Epithelial cell of proximal tubule (primary cell): ENCODE measurements around the gene USP6NL. TPM values are rescaled to one million over a fixed set of nuclear protein-coding genes. Genes with fewer than 3 reads are reported as not detected.
"Not testable (repeated sequence)": the region's sequence is repeated elsewhere in the genome, so short reads cannot be mapped to it uniquely, and the experiment has no call there.

ENCODE experiments used
- DNase-seq: peaks from one replicate; pipeline ENCODE4 v3.0.0-alpha.2; 2011; ENCODE audit warnings: low read depth
- H3K4me3 ChIP-seq: 2 replicates; pipeline ENCODE4 v1.5.1; 2011; ENCODE audit warnings: low read depth, mild to moderate bottlenecking, low read length
- total RNA-seq: library from RNA; depleted of rRNA; stranded (reverse); fragments of >200 nt; gene quantifications from 2 replicates; pipeline ENCODE4 v1.2.3, GENCODE V29; 2015
- TF ChIP-seq, protein P1 (sequence below): conservative IDR thresholded peaks from 2 replicates; pipeline ENCODE4 v1.5.1; 2012; ENCODE audit warnings: low read depth, mild to moderate bottlenecking, low read length

The USP6NL gene
- total RNA-seq, 1 donor from 2014 or later = 14.7 TPM

DNA sequence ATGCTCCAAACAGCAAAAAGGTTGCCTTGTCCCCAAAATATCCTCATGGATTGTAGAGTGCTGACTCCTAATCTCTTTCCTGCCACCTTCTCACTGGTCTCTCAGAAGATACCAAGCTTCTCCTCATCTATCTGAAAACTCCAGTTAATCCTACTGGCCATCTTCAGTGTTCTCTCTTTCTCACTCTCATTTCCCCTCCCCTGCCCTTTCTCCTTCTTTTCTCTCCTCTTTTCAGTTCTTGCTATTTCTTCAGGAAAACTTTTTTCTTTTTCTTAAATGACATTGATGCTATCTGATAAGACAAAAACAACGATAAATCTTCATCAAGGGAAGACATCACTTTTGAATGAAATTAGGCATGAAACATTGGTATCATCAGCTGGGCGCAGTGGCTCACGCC, 109.8 kb downstream of the USP6NL start:
- no peak overlapping the region for H3K4me3 ChIP-seq
- DNase-seq = no peak
- TF ChIP-seq, protein P1, sequence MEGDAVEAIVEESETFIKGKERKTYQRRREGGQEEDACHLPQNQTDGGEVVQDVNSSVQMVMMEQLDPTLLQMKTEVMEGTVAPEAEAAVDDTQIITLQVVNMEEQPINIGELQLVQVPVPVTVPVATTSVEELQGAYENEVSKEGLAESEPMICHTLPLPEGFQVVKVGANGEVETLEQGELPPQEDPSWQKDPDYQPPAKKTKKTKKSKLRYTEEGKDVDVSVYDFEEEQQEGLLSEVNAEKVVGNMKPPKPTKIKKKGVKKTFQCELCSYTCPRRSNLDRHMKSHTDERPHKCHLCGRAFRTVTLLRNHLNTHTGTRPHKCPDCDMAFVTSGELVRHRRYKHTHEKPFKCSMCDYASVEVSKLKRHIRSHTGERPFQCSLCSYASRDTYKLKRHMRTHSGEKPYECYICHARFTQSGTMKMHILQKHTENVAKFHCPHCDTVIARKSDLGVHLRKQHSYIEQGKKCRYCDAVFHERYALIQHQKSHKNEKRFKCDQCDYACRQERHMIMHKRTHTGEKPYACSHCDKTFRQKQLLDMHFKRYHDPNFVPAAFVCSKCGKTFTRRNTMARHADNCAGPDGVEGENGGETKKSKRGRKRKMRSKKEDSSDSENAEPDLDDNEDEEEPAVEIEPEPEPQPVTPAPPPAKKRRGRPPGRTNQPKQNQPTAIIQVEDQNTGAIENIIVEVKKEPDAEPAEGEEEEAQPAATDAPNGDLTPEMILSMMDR = no peak

DNA sequence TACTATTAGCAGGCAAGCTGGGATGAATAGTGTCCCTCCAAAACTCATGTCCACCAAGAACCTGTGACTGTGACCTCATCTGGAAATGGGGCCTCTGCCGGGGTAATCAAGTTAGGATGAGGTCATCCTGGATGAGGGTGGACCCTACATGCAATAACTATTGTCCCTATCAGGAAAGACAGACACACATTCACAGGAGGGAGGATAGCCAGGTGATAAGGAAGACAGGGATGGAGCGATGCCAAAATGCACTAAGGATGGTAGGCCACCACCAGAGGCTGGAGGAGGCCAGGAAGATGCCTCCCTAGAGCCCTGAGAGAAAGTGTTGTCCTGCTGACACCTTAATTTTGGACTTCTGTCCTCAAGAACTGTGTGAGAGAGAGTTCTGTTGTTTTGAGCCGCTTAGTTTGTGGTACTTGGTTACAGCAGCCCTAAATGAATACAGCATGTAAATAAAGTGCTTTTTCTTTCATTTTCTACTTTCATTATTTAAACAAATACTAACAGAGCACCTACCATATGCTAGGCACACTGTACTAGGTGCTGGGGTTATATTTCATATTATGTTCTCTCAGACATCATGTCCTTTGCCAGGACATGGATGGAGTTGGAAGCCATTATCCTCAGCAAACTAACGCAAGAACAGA, 111.9 kb downstream of the USP6NL start:
- TF ChIP-seq, protein P1 = no peak

DNA sequence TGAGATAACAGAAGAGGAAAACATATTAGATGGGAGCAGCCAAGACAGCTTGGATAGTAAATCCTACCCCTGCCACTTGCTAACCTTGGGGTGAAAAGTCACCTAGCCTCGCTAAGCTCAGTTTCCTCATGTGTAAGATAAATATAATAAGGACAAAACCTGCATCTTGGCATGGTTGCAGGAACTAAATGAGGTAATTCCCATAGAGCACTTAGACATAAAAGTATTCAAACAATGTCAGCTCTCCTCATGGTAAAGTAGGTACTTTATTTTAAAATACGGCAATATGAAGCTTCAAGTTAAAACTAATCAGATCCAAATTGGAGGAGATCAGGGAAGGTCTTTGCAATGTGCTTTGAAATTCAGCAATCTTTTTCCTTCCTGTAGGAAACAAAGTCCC, 113.1 kb downstream of the USP6NL start:
- TF ChIP-seq, protein P1 = no peak
- no peak overlapping the region for H3K4me3 ChIP-seq
- no peak for DNase-seq

More for the DNA sequence above, 111.9 kb downstream of the USP6NL start:
- H3K4me3 ChIP-seq = no peak overlapping the region
- no peak for DNase-seq

DNA sequence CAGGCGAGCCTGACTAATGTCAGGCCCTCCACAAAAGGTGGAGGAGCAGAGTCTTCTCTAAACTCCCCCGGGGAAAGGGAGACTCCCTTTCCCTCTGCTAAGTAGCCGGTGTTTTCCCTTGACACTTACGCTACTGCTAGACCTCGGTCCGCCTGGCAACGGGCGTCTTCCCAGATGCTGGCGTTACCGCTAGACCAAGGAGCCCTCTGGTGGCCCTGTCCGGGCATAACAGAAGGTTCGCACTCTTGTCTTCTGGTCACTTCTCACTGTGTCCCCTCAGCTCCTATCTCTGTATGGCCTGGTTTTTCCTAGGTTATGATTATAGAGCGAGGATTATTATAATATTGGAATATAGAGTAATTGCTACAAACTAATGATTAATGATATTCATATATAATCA, 116.5 kb downstream of the USP6NL start:
- not testable (repeated sequence) for H3K4me3 ChIP-seq, DNase-seq
- TF ChIP-seq, protein P1 = peak; percentile 33

DNA sequence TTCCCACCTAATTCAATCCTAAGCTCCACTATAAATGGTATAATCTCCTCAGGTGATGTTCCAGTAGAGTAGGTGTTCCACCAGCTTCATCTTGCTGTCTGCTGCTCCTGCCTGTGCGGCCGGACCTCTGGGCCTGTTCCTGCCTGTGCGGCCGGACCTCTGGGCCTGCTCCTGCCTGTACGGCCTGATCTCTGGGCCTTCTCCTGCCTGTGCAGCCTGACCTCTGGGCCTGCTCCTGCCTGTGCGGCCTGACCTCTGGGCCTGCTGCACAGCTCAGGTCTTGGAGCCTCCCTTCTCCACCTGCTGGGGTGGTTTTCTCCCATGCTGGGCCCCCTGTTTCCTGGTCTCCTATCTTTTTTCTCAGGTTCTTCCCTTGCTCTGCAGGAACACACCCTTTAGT, 117.8 kb downstream of the USP6NL start:
- TF ChIP-seq, protein P1 = no peak
- no peak for DNase-seq
- H3K4me3 ChIP-seq = no peak overlapping the region

DNA sequence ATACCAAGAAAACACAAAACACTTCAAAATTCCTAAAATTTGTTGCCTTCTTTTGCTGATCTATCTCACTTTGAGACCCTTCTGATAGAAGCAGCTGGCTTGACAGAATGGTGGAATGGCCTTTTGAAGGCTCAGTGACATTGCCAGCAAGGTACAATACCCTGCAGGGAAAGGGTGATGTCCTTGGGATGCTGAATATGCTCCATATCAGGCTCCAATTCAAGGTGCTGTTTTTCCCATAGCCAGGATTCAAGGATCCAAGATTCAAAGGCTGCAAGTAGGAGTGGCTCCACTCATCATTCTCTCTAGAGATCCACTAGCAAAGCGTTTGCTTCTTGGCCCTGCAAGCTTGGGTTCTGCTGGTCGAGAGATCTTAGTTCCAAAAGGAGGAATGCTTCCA, 120.4 kb downstream of the USP6NL start:
- no peak for DNase-seq
- H3K4me3 ChIP-seq = no peak overlapping the region

More for the DNA sequence above, 120.4 kb downstream of the USP6NL start:
- TF ChIP-seq, protein P1 = no peak
